Measurements from ENCODE around the gene IGLL5.

IGLL5 gene

DNA sequence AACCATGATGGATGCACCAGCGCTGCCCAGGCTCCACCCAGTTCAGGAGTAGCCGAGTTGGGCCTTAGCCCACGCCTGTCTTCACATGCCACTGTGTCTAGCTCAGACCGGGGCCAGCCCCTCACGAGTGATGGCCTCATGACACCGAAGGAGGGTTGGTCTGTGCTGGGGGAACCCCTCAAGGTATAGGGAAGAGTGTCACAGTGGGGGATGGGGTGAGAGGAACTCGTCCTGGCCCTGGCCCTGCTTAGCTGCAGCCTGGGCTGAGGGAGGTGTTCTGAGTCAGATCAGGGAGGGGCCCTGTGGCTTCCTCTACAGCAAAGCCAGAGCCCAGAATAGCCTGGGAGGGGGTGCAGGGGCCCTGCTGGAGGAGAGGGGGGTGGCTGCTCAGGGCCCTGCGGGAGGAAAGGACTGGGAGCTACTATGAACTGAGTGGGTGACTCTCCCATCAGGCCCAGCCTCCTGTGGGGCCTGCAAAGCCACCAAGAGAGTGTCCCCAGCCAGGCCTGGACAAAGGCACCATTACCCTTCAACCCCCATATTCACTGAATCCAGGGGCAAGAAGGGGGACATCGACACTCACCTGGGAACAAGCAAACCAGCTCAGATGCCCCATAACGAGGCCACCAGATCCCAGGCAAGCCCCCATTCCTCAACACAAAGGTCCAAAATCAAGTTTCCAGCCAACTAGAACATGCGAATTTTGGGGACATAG lies 41.2 kb downstream of the IGLL5 start:
- no peak for DNase-seq

DNA sequence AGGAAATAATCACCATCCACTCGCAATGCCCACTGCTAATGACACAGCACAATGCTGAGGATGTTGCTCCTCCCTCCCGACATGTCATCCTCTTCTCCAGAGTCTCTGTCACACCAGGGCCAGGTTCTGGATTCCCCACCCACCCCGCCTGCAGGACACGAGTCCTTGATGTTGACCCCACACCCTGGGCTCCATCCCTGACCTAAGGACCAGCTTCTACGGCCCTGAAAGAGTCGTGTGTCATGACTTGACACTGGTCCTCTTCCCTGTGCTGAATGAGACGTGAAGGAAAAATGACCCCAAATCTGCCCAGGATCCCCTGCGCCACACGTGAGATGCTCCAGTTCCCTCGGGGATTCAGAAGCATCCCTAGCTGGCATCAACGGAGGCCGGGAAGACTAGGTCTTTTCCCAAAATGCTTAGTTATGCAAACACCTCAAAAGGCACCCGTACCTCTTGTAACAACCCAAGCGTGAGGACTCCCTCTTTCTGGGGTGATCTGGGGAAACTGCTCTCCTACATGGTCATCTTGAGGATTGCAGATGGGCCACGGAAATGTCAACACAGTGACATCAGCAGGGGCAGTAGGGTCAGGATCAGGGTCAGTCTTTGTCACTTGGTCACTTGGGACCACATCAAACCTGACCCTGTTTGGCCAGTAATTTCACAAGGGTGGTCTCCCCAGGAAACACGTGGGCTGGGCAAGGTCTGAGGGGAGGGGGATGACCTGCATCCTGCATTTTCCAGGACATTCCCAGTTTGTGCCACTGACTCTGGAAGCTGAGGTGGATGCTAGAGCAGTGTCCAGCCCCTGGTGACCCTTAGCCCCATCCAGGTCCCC lies 42.0 kb downstream of the IGLL5 start:
- DNase-seq: no peak

GRCh38 chr22:22930222-22930497 lies 42.5 kb downstream of the IGLL5 start:
- no peak for DNase-seq

DNA sequence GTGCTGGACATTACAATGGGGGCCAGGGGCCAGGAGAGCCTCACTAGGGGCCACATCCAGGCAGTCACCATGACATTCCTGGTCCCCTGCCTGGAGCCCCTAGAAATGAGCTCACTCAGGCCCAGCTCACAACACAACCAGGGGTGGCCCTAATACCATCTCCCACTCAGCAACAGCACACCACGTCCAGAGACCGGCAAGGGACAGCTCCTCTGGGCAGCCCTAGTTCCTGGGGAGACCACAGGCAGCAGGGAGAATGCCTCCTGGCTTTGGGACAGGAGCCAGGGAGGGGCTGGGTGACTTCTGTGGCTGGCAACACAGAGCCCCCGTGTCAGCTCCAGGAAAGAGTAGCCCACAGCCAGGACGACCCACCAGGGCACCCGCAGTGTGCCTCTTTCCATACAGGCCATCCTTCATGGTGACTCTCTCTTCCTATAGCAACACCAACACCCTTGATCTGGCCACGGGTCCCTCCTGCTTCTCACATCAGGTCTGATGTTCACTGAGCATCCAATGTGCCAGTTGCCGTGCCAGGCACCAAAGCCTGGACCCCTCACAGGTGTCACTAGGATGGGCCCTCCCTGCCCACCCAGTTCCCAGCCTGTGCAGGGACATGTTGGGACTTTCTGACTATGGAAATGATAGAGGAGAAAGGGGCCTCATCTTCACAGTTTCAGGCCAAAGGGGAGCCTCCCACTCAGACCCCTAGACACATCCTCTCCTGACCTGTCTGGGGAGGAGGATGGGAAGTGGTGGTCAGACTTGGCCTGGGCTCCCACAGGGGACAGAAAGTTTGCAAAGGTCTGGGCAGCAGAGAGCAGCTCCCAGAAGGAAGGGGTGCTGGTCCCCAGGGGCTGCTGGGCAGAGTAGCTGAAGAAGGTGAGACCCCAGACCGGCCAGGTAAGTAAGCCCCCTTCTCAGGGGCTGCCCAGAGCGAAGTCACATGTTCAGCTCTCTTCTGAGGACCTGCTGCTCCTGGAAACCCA lies 43.2 kb downstream of the IGLL5 start:
- no peak for DNase-seq

GRCh38 chr22:22931557-22932270 lies 44.1 kb downstream of the IGLL5 start:
- no peak for DNase-seq

DNA sequence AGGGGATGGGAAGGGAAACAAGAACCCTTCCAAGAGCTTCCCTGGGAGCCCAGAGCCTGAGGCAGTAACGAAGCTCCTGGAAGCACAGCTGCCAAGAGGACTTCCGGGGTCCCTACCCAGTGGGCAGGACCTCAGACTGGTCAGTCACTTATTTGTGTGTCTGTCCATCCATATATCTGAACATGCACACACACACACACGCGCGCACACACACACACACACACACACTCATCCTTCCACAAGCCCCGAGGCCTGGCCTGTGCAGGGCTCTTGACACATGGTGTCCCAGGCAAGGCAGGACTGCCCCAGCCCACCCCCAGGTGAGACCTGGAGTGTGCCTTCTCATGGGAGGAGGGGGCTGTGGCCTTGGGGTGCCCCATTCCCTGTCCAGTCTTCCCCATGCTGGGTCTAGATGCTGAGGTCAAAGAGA lies 44.9 kb downstream of the IGLL5 start:
- DNase-seq: no peak

- DNase-seq: no peak
Measured at GRCh38 chr22:22933100-22933806, 45.6 kb downstream of the IGLL5 start.

- DNase-seq: no peak
Measured at GRCh38 chr22:22933807-22934542, 46.4 kb downstream of the IGLL5 start.

GRCh38 chr22:22934543-22935055 lies 47.0 kb downstream of the IGLL5 start:
- DNase-seq: no peak

DNA sequence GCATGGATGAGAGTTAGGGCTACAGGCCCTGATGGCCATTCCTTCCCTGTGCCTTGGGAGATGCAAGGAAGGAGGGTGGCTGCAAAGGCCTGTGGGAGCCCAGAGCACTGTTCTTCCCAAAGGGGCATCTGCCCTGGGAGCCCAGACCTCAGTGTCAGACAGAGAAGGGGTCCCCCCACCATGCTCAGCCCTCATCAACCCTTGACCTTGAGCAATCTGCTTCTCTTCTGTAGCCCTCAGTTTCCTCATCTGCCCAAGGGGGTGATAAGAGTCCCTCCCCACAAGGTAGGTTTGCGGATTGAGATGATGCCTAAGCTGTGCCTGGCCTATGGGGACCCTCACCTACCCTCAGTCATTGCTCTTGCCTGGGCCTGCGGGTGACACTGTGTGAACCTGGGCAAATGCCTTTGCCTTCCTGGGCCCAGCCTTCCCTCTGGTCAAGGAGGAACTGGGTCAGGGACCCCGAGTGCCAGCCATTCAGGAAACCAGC lies 47.5 kb downstream of the IGLL5 start:
- no peak for DNase-seq

GRCh38 chr22:22935546-22936157 lies 48.0 kb downstream of the IGLL5 start:
- DNase-seq: no peak

GRCh38 chr22:22936180-22936914 lies 48.7 kb downstream of the IGLL5 start:
- no peak for DNase-seq

GRCh38 chr22:22936915-22937656 lies 49.5 kb downstream of the IGLL5 start:
- DNase-seq: no peak

DNA sequence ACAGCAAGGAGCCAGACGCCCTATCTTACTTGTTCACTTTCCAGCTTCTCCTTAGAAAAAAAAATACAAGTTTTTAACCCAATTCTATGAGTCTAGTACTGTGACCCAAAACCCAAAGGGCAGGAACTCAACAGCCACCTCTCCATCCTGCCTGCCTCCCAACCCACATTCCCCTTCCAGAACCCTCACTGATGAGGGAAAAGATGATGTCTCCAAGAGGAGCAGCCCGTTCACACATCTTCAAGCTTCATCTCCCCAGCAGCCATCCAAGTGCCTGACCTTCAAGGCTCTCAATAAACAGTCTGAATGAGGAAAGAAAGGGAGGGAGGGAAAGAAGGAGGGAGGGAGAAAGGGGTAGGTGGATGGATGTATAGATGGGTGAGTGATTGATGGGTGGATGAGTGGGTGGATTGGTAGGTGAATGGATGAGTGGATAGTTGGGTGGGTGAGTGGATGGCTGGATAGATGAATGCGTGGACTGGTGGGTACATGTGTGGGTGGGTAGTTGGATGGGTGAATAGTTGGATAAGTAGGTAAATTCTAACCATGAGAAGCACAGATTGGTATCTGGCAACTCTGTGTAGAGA lies 50.4 kb downstream of the IGLL5 start:
- DNase-seq: no peak

GRCh38 chr22:22938672-22939587 lies 51.3 kb downstream of the IGLL5 start:
- DNase-seq: no peak

- no peak for DNase-seq
Measured at GRCh38 chr22:22939588-22940368, 52.2 kb downstream of the IGLL5 start.

All from islet precursor cell (in vitro differentiated cells).